Mesenchymal stem cell (in vitro differentiated cells and primary cell): ENCODE data around the gene PCDH15.

Experiments used
- DNase-seq: peaks from one replicate; pipeline ENCODE4 v3.0.0-alpha.2; 2013
- H2AFZ ChIP-seq: one replicate; pipeline ENCODE4 v1.6.1; 2013; ENCODE audit warnings: low read depth, mild to moderate bottlenecking, control low read depth, inconsistent platforms, low read length, moderate library complexity
- H2AK5ac ChIP-seq: 2 replicates; pipeline ENCODE4 v1.6.1; 2013; ENCODE audit warnings: low read length, moderate library complexity, mild to moderate bottlenecking, inconsistent platforms; ENCODE audit not compliant: severe bottlenecking
- H2BK120ac ChIP-seq: one replicate; pipeline ENCODE4 v1.6.1; 2013; ENCODE audit warnings: low read depth, mild to moderate bottlenecking, inconsistent platforms, low read length, moderate library complexity
- H2BK12ac ChIP-seq, 2 experiments: one replicate each; pipeline ENCODE4 v1.6.1; 2013; ENCODE audit warnings: inconsistent platforms in 2 of 2, low read length in 2 of 2, mild to moderate bottlenecking in 2 of 2, moderate library complexity in 2 of 2, control low read depth in 1 of 2
- H2BK15ac ChIP-seq: one replicate; pipeline ENCODE4 v1.6.1; 2013; ENCODE audit warnings: mild to moderate bottlenecking, low read depth, inconsistent platforms; ENCODE audit not compliant: poor library complexity, severe bottlenecking
- H2BK5ac ChIP-seq: 2 replicates; pipeline ENCODE4 v1.6.1; 2013; ENCODE audit warnings: low read depth, mild to moderate bottlenecking, low read length, control low read depth, inconsistent platforms; ENCODE audit not compliant: poor library complexity, severe bottlenecking
- H3K14ac ChIP-seq, 2 experiments: one replicate each; pipeline ENCODE4 v1.6.1; 2013; ENCODE audit warnings: inconsistent platforms in 2 of 2, low read length in 2 of 2, control low read depth in 1 of 2, mild to moderate bottlenecking in 1 of 2, moderate library complexity in 1 of 2
- H3K18ac ChIP-seq, 2 experiments: one replicate each; pipeline ENCODE4 v1.6.1; 2013; ENCODE audit warnings: inconsistent platforms in 2 of 2, low read length in 2 of 2, control low read depth in 1 of 2, low read depth in 1 of 2, mild to moderate bottlenecking in 1 of 2
- H3K23ac ChIP-seq, 2 experiments: one replicate each; pipeline ENCODE4 v1.6.1; 2013; ENCODE audit warnings: inconsistent platforms in 2 of 2, low read length in 2 of 2, mild to moderate bottlenecking in 2 of 2, moderate library complexity in 2 of 2, control low read depth in 1 of 2
- H3K27ac ChIP-seq: 2 replicates; pipeline ENCODE4 v1.5.1; 2013; ENCODE audit warnings: mild to moderate bottlenecking, moderate library complexity, low read length, control low read depth, inconsistent platforms; ENCODE audit not compliant: poor library complexity, severe bottlenecking
- H3K27me3 ChIP-seq, 2 experiments: 2 replicates each; pipeline versions ENCODE4 v1.6.1 to v1.7.0; 2013; ENCODE audit warnings: low read length in 2 of 2, mild to moderate bottlenecking in 2 of 2, moderate library complexity in 2 of 2, control low read depth in 1 of 2, inconsistent platforms in 1 of 2; ENCODE audit not compliant: control insufficient read depth in 1 of 2, insufficient read depth in 1 of 2
- H3K36me3 ChIP-seq, 2 experiments: 2 replicates each; pipeline versions ENCODE4 v1.6.1 to v1.7.0; 2013; ENCODE audit warnings: low read length in 2 of 2, control low read depth in 1 of 2, inconsistent platforms in 1 of 2, low read depth in 1 of 2, mild to moderate bottlenecking in 1 of 2; ENCODE audit not compliant: insufficient read depth in 2 of 2, control insufficient read depth in 1 of 2
- H3K4ac ChIP-seq, 2 experiments: one replicate each; pipeline ENCODE4 v1.6.1; 2013; ENCODE audit warnings: inconsistent platforms in 2 of 2, low read length in 2 of 2, mild to moderate bottlenecking in 2 of 2, moderate library complexity in 2 of 2, control low read depth in 1 of 2, low read depth in 1 of 2
- H3K4me1 ChIP-seq: 2 replicates; pipeline ENCODE4 v1.6.1; 2013; ENCODE audit warnings: low read depth, low read length, control low read depth; ENCODE audit not compliant: control insufficient read depth, insufficient read depth
- H3K4me2 ChIP-seq: 2 replicates; pipeline ENCODE4 v1.6.1; 2013; ENCODE audit warnings: low read length, mild to moderate bottlenecking, inconsistent platforms; ENCODE audit not compliant: poor library complexity, severe bottlenecking
- H3K4me3 ChIP-seq, 2 experiments: 2 replicates each; pipeline versions ENCODE4 v1.5.1 to v1.7.0; 2013; ENCODE audit warnings: low read length in 2 of 2, mild to moderate bottlenecking in 2 of 2, control low read depth in 1 of 2, low read depth in 1 of 2; ENCODE audit not compliant: insufficient read depth in 1 of 2
- H3K79me1 ChIP-seq: replicated peaks from 2 replicates; pipeline ENCODE4 v1.6.1; 2013; ENCODE audit warnings: mild to moderate bottlenecking, control low read depth, low read length, inconsistent platforms; ENCODE audit not compliant: poor library complexity, severe bottlenecking
- H3K9ac ChIP-seq: 2 replicates; pipeline ENCODE4 v1.7.0; 2013; ENCODE audit warnings: mild to moderate bottlenecking, low read length, moderate library complexity
- H3K9me3 ChIP-seq: 2 replicates; pipeline ENCODE4 v1.7.0; 2013; ENCODE audit warnings: mild to moderate bottlenecking, low read length; ENCODE audit not compliant: control insufficient read depth
- H4K8ac ChIP-seq: one replicate; pipeline ENCODE4 v1.6.1; 2013; ENCODE audit warnings: inconsistent platforms, mild to moderate bottlenecking, low read length, moderate library complexity
- H4K91ac ChIP-seq: one replicate; pipeline ENCODE4 v1.6.1; 2013; ENCODE audit warnings: mild to moderate bottlenecking, low read length, inconsistent platforms
- WGBS: methylation state at CpG from one replicate; pipeline ENCODE4 v1.1.7; 2013; ENCODE audit warnings: mixed read lengths; 5-methylcytosine and 5-hydroxymethylcytosine counted together

PCDH15 gene

DNA sequence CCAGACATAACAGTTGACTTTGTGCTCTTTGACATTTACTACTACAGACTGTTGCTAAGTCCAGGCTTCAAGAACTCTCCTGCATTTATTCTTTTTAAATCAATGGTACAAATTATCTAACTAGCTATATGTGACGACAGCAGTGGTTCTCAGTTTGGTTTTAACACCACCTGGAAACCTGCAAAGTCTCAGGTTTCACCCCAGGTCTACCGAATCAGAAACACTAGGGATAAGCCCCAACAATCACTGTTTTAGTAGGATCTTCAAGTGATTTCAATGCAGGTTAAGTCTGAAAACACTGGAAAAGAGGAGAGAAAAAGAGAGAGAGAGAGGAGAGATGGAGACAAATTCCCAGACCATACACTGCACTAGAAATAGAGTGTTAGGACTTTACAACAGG is 519.0 kb downstream of the PCDH15 start:
- no peaks in the 10 kb centered on the region for H3K9me3 ChIP-seq
- H3K18ac ChIP-seq: no peak overlapping the region
- H2BK12ac ChIP-seq: no peak overlapping the region
- no peak overlapping the region for H2AFZ ChIP-seq
- peaks cover 1% of the 10 kb centered on the region for H3K4me1 ChIP-seq
- no peaks in the 10 kb centered on the region for H3K79me1 ChIP-seq
- no peak for DNase-seq
- no peak overlapping the region for H2BK5ac ChIP-seq
- no peak overlapping the region for H4K91ac ChIP-seq
- no peak overlapping the region for H3K4ac ChIP-seq
- H3K4me2 ChIP-seq: no peak overlapping the region
- H4K8ac ChIP-seq: no peak overlapping the region
- no peak overlapping the region for H2AK5ac ChIP-seq
- H3K14ac ChIP-seq: no peak overlapping the region
- no peaks in the 10 kb centered on the region for H3K27me3 ChIP-seq
- no peak overlapping the region for H2BK120ac ChIP-seq
- no peak overlapping the region for H3K27ac ChIP-seq
- H3K23ac ChIP-seq: no peak overlapping the region
- 28% methylated on average over 2 of the region's 2 CpGs for WGBS
- no peak overlapping the region for H2BK15ac ChIP-seq
- H3K9ac ChIP-seq: no peak overlapping the region
- H3K36me3 ChIP-seq: no peaks in the 10 kb centered on the region
- H3K4me3 ChIP-seq: no peak overlapping the region

DNA sequence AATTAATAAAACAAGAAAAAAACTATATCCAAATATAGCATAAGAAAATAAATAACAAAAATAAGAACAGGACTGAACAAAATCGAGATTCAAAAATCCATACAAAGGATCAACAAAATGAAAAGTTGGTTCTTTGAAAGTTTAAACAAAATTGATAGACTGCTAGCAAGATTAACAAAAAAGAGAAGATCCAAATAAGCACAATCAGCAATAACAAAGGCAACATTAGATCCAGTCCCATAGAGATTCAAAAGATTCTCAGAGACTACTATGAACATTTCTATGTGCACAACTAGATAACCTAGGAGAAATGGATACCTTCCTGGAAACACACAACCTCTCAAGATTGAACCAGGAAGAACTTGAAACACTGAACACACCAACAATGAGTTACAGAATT is 534.6 kb downstream of the PCDH15 start:
- H3K14ac ChIP-seq: no peak overlapping the region
- H3K27me3 ChIP-seq: no peaks in the 10 kb centered on the region
- H4K8ac ChIP-seq: no peak overlapping the region
- H2BK12ac ChIP-seq: no peak overlapping the region
- no peak overlapping the region for H3K18ac ChIP-seq
- H3K4me1 ChIP-seq: no peaks in the 10 kb centered on the region
- WGBS: no CpG with 5 or more reads among the region's 1 CpG
- H2BK5ac ChIP-seq: no peak overlapping the region
- no peak overlapping the region for H3K4me2 ChIP-seq
- no peak overlapping the region for H3K23ac ChIP-seq
- no peaks in the 10 kb centered on the region for H3K36me3 ChIP-seq
- no peak overlapping the region for H2AFZ ChIP-seq
- no peak overlapping the region for H3K4ac ChIP-seq
- no peaks in the 10 kb centered on the region for H3K79me1 ChIP-seq
- DNase-seq: no peak
- no peak overlapping the region for H2AK5ac ChIP-seq
- peaks cover 7% of the 10 kb centered on the region for H3K9me3 ChIP-seq
- H4K91ac ChIP-seq: no peak overlapping the region
- H3K4me3 ChIP-seq: no peak overlapping the region
- H3K9ac ChIP-seq: no peak overlapping the region
- H2BK15ac ChIP-seq: no peak overlapping the region
- no peak overlapping the region for H3K27ac ChIP-seq
- no peak overlapping the region for H2BK120ac ChIP-seq

DNA sequence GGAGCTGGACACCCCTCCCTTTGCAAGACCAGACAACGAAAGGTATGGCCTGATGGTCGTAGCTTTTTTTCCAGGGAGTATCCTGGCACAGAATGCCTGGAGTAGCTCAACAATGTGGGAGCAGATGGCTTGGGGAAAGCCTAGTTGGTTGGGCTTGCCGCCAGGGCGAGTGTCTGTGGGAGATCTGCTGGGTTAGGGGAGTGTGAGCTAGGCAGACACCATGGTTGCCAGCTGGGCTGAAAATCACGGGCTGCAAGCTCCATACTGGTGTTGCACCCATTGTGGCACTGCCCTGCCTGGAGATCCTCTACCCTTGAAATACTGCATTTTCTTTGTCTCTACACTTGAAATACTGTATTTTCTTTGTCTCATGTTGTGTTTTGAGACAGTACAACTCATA is 538.3 kb downstream of the PCDH15 start:
- H3K18ac ChIP-seq: no peak overlapping the region
- H3K4me2 ChIP-seq: no peak overlapping the region
- H3K23ac ChIP-seq: no peak overlapping the region
- no peak overlapping the region for H2BK12ac ChIP-seq
- H3K27me3 ChIP-seq: no peaks in the 10 kb centered on the region
- H4K8ac ChIP-seq: no peak overlapping the region
- H3K27ac ChIP-seq: no peak overlapping the region
- no peak overlapping the region for H3K4me3 ChIP-seq
- no peak overlapping the region for H2BK15ac ChIP-seq
- no peaks in the 10 kb centered on the region for H3K79me1 ChIP-seq
- no peak overlapping the region for H2BK5ac ChIP-seq
- H3K4me1 ChIP-seq: no peaks in the 10 kb centered on the region
- no peak overlapping the region for H3K4ac ChIP-seq
- no peak overlapping the region for H2AK5ac ChIP-seq
- H3K14ac ChIP-seq: no peak overlapping the region
- no peak overlapping the region for H2BK120ac ChIP-seq
- no peak overlapping the region for H3K9ac ChIP-seq
- no peaks in the 10 kb centered on the region for H3K36me3 ChIP-seq
- WGBS: 96% methylated on average over 4 of the region's 5 CpGs
- no peak overlapping the region for H4K91ac ChIP-seq
- no peak for DNase-seq
- H2AFZ ChIP-seq: no peak overlapping the region
- H3K9me3 ChIP-seq: peaks cover 7% of the 10 kb centered on the region

DNA sequence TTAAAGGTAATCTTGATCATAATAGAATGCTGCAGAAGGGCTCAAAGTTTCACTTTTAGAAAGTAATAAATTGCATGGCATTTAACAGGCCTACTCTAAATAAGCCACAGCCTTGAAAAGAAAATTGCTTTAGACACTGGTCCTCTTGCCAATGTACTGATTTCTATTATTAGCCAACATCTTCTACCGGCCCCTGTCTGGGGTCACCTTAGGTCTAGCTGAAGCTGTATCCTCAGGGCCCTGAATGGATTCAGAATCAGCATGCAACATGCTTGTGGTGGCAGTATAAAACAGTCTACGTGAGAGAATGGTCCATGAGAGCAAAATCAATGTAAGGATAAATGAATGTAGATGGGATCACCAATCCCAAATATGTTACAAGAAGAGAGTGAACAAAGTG is 541.9 kb downstream of the PCDH15 start:
- no peak overlapping the region for H3K18ac ChIP-seq
- H2BK15ac ChIP-seq: no peak overlapping the region
- H3K4ac ChIP-seq: no peak overlapping the region
- no peak overlapping the region for H3K4me3 ChIP-seq
- H2BK120ac ChIP-seq: no peak overlapping the region
- H2BK12ac ChIP-seq: no peak overlapping the region
- no peak for DNase-seq
- no peak overlapping the region for H4K91ac ChIP-seq
- no peak overlapping the region for H3K9ac ChIP-seq
- WGBS: 61% methylated on average over 2 of the region's 2 CpGs
- no peak overlapping the region for H3K23ac ChIP-seq
- no peak overlapping the region for H3K14ac ChIP-seq
- H3K27ac ChIP-seq: no peak overlapping the region
- no peak overlapping the region for H2AK5ac ChIP-seq
- H4K8ac ChIP-seq: no peak overlapping the region
- peaks cover 5% of the 10 kb centered on the region for H3K9me3 ChIP-seq
- H2AFZ ChIP-seq: no peak overlapping the region
- no peaks in the 10 kb centered on the region for H3K79me1 ChIP-seq
- H3K27me3 ChIP-seq: no peaks in the 10 kb centered on the region
- H3K4me1 ChIP-seq: no peaks in the 10 kb centered on the region
- H3K36me3 ChIP-seq: no peaks in the 10 kb centered on the region
- no peak overlapping the region for H3K4me2 ChIP-seq
- H2BK5ac ChIP-seq: no peak overlapping the region
